Measurements from ENCODE around the gene HOXB13.

The HOXB13 gene

GRCh38 chr17:48704361-48705248 is 23.9 kb downstream of the HOXB13 start:
- no peak for DNase-seq

DNA sequence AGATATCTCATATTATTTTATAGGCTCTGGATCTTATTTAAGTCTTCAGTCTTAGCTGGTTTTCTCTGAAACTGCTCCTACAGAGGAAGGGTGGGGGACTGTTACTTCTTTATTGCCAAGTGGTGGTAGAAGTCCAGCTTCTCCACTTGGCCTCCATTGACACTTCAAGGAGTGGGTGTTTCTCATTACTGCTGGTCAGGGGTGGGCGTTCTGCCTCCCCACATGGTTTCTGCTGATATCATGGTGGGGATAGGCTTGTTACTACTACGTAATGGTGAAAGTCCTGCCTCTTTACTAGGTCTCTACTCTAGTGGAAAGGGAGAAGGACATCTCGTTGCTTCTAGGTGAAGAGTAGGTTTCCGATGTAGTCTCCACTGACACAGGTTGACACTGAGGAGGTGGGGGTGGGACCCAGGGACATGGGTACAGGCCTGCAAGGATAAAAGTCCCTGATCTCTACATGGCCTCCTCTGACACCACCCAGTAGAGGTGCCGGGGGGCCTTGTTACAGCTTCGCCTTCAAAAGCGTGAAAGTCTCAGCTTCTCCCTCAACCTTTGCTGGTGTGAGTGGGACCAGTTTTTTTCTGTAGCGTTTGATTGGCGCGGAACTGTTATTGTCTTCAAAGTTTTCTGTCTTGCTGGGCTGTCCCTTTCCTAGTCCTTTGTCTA is 26.6 kb downstream of the HOXB13 start:
- no peak for DNase-seq

DNA sequence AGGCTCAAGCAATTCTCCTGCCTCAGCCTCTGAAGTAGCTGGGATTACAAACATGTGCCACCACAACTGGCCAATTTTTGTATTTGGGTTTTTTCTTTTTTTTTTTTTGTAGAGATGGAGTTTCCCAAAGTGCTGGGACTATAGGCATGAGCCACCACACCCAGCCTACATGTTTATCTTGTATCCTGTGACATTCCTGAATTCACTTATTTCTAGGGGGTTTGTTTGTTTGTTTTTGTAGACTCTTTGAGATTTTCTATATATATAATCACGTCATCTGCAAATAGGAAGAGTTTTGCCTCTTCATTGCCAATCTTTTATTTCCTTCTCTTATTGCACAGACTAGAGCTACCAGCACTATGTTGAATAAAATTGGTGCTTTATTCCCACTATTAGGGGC is 35.4 kb downstream of the HOXB13 start:
- no peak for DNase-seq

GRCh38 chr17:48692049-48692448 is 36.5 kb downstream of the HOXB13 start:
- DNase-seq: no peak

- DNase-seq: no peak
Measured at GRCh38 chr17:48690655-48691054, 37.9 kb downstream of the HOXB13 start.

DNA sequence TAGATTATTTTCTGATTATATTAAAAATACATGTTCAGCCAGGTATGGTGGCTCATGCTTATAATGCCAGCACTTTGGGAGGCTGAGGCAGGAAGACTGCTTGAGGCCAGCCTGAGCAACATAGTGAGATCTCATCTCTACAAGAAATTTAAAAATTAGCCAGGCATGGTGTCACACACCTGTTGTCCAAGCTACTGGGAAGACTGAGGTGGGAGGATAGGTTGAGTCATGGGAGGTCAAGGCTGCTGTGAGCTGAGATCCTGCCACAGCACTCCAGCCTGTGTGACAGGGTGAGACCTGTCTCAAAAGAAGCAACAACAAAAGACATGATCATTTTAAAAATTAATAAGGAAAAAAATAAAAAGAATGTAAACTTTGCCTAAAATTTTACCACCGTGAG is 46.9 kb downstream of the HOXB13 start:
- DNase-seq: no peak

- no peak for DNase-seq
Measured at GRCh38 chr17:48679385-48680096, 49.0 kb downstream of the HOXB13 start.

GRCh38 chr17:48678141-48678971 is 50.2 kb downstream of the HOXB13 start:
- DNase-seq: peak; percentile 23

DNA sequence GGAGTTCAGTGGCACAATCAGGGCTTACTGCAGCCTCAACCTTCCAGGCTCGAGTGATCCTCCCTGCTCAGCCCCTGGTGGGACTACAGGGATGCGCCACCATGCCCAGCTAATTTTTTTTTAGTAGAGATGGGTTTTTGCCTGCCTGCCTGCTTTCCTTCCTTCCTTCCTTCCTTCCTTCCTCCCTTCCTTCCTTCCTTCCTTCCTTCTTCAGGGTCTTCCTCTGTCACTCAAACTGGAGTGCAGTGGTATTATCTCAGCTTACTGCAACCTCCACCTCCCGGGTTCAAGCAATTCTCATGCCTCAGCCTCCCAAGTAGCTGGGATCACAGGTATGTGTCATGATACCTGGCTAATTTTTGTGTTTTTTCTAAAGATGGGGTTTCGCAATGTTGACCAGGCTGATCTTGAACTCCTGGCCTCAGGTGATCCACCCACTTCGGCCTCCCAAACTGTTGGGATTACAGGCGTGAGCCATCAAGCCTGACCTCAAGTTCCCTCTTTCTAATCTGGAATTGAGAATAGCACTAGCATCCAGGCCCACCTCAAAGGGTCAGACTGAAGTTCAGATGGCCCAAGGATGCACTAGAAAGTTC is 51.5 kb downstream of the HOXB13 start:
- DNase-seq: no peak
